ENCODE data around the gene STRN4.

- TF ChIP-seq CTCF (conservative IDR thresholded peaks at IDR 0.05) (no peak), ZFX (IDR thresholded peaks at IDR 0.05) (no peak)
These were observed 47.6 kb downstream of the STRN4 start for GRCh38 chr19:46698395-46699321.

Measured in C4-2B (cell line).